22Rv1 (cell line): ENCODE measurements around the gene NQO2.

Experiments used
- H3K27ac ChIP-seq: fragments of 450-650 bp; 2 replicates; pipeline ENCODE4 v1.5.1; 2017
- CTCF ChIP-seq: fragments of 450-650 bp; IDR thresholded peaks from 2 replicates; pipeline ENCODE4 v1.5.1; 2017; ENCODE audit warnings: mild to moderate bottlenecking
- ZFX ChIP-seq: fragments of 450-650 bp; IDR thresholded peaks from 2 replicates; pipeline ENCODE4 v1.6.1; 2017; ENCODE audit warnings: antibody characterized with exemption, borderline replicate concordance

NQO2 gene

GRCh38 chr6:2988094-2988425 lies 11.6 kb upstream of the NQO2 start:
- TF ChIP-seq CTCF (no peak), ZFX (no peak)
- H3K27ac ChIP-seq = peak overlapping the region; percentile 99

- TF ChIP-seq ZFX (no peak), CTCF (peak; percentile 94)
- H3K27ac ChIP-seq = peak overlapping the region; percentile 99
These were observed 11.0 kb upstream of the NQO2 start for GRCh38 chr6:2988426-2989331.

- peak overlapping the region; percentile 99 for H3K27ac ChIP-seq
- TF ChIP-seq CTCF (peak; percentile 59), ZFX (no peak)
These were observed 10.1 kb upstream of the NQO2 start for GRCh38 chr6:2989332-2990247.

- TF ChIP-seq ZFX (no peak), CTCF (no peak)
- peak overlapping the region; percentile 99 for H3K27ac ChIP-seq
These were observed 9.3 kb upstream of the NQO2 start for GRCh38 chr6:2990248-2990931.

- H3K27ac ChIP-seq = peak overlapping the region; percentile 99
These were observed 8.7 kb upstream of the NQO2 start for GRCh38 chr6:2990932-2991506.

More at GRCh38 chr6:2990932-2991506, 8.7 kb upstream of the NQO2 start:
- TF ChIP-seq ZFX = no peak
- TF ChIP-seq CTCF = no peak
